Endodermal cell (in vitro differentiated cells): ENCODE results near the gene ASAP2. TPM values are rescaled to one million over a fixed set of nuclear protein-coding genes. Genes with fewer than 3 reads are reported as not detected.

Experiments used
- DNase-seq: peaks from one replicate; pipeline ENCODE4 v3.0.0-alpha.2; 2017
- H3K27ac ChIP-seq: 2 replicates; pipeline ENCODE4 v1.5.1; 2013; ENCODE audit warnings: mild to moderate bottlenecking, low read depth, low read length, moderate library complexity
- H3K27me3 ChIP-seq: 2 replicates; pipeline ENCODE4 v1.6.1; 2013; ENCODE audit warnings: mild to moderate bottlenecking, low read length, moderate library complexity; ENCODE audit not compliant: insufficient read depth, control insufficient read depth, poor library complexity, severe bottlenecking
- H3K36me3 ChIP-seq: 2 replicates; pipeline ENCODE4 v1.7.0; 2013; ENCODE audit warnings: mild to moderate bottlenecking, low read length, moderate library complexity; ENCODE audit not compliant: control insufficient read depth, insufficient read depth
- H3K4me1 ChIP-seq: one replicate; pipeline ENCODE4 v1.7.0; 2013; ENCODE audit warnings: low read length; ENCODE audit not compliant: control insufficient read depth, insufficient read depth
- H3K4me3 ChIP-seq: 2 replicates; pipeline ENCODE4 v1.5.1; 2013; ENCODE audit warnings: mild to moderate bottlenecking, low read length, moderate library complexity
- H3K9ac ChIP-seq: 2 replicates; pipeline ENCODE4 v1.6.1; 2013; ENCODE audit warnings: mild to moderate bottlenecking, low read length, moderate library complexity; ENCODE audit not compliant: poor library complexity, severe bottlenecking; ENCODE audit errors: extremely low read depth
- H3K9me3 ChIP-seq: 2 replicates; pipeline ENCODE4 v1.6.1; 2013; ENCODE audit warnings: mild to moderate bottlenecking, low read length, moderate library complexity; ENCODE audit not compliant: control insufficient read depth
- H3K27ac Mint-ChIP-seq: 2 replicates; pipeline ENCODE4 v1.8.0; 2020; ENCODE audit warnings: mixed read lengths
- H3K27me3 Mint-ChIP-seq: 2 replicates; pipeline ENCODE4 v1.8.0; 2021; ENCODE audit warnings: mild to moderate bottlenecking, mixed read lengths; ENCODE audit not compliant: insufficient read depth
- H3K36me3 Mint-ChIP-seq: 2 replicates; pipeline ENCODE4 v1.8.0; 2020; ENCODE audit warnings: low read depth, mixed read lengths
- H3K4me1 Mint-ChIP-seq: 2 replicates; pipeline ENCODE4 v1.8.0; 2020; ENCODE audit warnings: mixed read lengths
- H3K4me3 Mint-ChIP-seq: 2 replicates; pipeline ENCODE4 v1.8.0; 2020; ENCODE audit warnings: mild to moderate bottlenecking, moderate library complexity, mixed read lengths
- H3K9me3 Mint-ChIP-seq: 2 replicates; pipeline ENCODE4 v1.8.0; 2020; ENCODE audit warnings: mild to moderate bottlenecking, mixed read lengths
- WGBS, 2 experiments: methylation state at CpG; one replicate each; pipeline versions ENCODE4 v1.1.5 to v1.1.7; 2013; ENCODE audit warnings: missing lambda C conversion rate in 2 of 2, mixed read lengths in 1 of 2; ENCODE audit not compliant: insufficient coverage in 1 of 2, insufficient read length in 1 of 2; 5-methylcytosine and 5-hydroxymethylcytosine counted together
- total RNA-seq, 2 donors: library from RNA; stranded (reverse); fragmentation: NEBNext Ultra II Directional in 1 of 2; extraction: Animal tissue kit (Norgen Biotek cat#: 25700) in 1 of 2; gene quantifications; 2 replicates in 1 of 2; 3 replicates in 1 of 2; pipeline ENCODE4 v1.2.1, GENCODE V29; 2021
- TF ChIP-seq, protein P1 (sequence below): fragments of 200-600 bp; sonication (generic); conservative IDR thresholded peaks from 2 replicates; pipeline ENCODE4 v1.5.0; 2021; ENCODE audit warnings: antibody characterized with exemption, mild to moderate bottlenecking

ASAP2 gene
- total RNA-seq, 2 donors from 2014 or later: 11.8 to 20.4 TPM

DNA sequence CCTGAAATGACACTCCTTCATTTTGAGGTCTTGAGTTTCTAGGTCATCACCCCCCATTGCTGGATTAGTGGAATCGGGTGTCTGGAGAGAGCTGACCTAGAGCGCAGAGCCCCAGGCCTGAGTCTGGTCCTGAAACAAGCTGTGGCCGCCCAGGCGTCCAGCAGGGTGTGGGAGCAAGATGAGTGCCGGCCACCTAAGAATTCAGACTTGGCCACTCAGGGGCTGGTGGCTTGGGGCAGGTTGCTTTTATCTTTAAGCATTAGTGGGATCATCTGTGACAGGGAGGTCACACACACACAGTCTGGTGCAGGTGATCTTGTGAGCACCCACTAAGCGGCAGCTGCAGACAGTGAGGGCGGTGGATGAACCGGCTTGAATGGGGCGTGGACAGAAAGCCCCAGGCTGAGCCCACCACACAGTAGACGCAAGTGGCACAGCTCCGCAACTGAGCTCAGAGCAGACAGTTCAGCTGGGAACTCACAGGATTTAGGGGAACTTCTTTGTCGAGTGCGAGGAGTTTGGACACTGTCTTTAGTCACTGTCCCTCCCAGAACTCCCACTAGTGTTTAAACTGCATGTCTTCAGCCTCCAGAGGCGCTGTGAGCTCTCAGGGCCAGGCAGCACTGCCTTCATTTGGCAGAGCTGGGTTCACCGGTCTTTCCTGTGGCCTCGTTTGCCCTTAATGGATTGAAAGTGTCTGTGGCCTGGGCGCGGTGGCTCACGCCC is 195.2 kb downstream of the ASAP2 start:
- WGBS, 2 experiments: 92 to 93% methylated on average over 12 to 19 of the region's 19 CpGs
- H3K27me3 Mint-ChIP-seq: no peaks in the 10 kb centered on the region
- H3K27ac ChIP-seq: no peak overlapping the region

DNA sequence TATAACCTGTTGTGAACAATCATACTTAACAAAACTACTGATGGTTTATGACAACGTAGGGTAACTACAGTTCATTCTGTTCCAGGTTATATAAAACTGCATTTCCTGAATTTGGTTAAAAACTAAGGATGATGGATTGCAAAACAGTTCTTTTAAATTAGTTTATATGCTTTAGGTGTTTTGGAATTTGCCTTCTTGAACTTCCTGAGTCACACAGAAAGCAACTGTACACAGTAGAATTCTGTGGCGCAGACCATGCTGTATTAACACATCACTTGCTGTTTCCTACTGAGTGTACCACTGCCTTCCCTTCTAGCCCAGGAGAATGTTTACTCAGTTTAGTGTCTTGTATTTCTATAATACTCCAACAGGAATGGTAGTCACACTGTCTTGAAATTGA is 197.3 kb downstream of the ASAP2 start:
- Mint-ChIP-seq H3K27me3 (no peaks in the 10 kb centered on the region), H3K4me1 (peaks cover 6% of the 10 kb centered on the region), H3K4me3 (no peak overlapping the region), H3K36me3 (no peaks in the 10 kb centered on the region), H3K27ac (no peak overlapping the region), H3K9me3 (no peaks in the 10 kb centered on the region)
- no peaks in the 10 kb centered on the region for H3K9me3 ChIP-seq
- no peak overlapping the region for H3K9ac ChIP-seq
- DNase-seq: no peak
- no peak overlapping the region for H3K27ac ChIP-seq
- TF ChIP-seq, protein P1, sequence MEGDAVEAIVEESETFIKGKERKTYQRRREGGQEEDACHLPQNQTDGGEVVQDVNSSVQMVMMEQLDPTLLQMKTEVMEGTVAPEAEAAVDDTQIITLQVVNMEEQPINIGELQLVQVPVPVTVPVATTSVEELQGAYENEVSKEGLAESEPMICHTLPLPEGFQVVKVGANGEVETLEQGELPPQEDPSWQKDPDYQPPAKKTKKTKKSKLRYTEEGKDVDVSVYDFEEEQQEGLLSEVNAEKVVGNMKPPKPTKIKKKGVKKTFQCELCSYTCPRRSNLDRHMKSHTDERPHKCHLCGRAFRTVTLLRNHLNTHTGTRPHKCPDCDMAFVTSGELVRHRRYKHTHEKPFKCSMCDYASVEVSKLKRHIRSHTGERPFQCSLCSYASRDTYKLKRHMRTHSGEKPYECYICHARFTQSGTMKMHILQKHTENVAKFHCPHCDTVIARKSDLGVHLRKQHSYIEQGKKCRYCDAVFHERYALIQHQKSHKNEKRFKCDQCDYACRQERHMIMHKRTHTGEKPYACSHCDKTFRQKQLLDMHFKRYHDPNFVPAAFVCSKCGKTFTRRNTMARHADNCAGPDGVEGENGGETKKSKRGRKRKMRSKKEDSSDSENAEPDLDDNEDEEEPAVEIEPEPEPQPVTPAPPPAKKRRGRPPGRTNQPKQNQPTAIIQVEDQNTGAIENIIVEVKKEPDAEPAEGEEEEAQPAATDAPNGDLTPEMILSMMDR: no peak
- H3K4me1 ChIP-seq: no peaks in the 10 kb centered on the region
- 93 to 100% methylated on average over 1 to 2 of the region's 2 CpGs for WGBS, 2 experiments
- H3K36me3 ChIP-seq: peaks cover 9% of the 10 kb centered on the region
- H3K4me3 ChIP-seq: no peak overlapping the region
- H3K27me3 ChIP-seq: no peaks in the 10 kb centered on the region

More for the DNA sequence above, 195.2 kb downstream of the ASAP2 start:
- no peak overlapping the region for H3K4me3 ChIP-seq
- no peaks in the 10 kb centered on the region for H3K9me3 ChIP-seq
- DNase-seq: peak; percentile 51
- H3K9ac ChIP-seq: no peak overlapping the region
- no peaks in the 10 kb centered on the region for H3K4me1 ChIP-seq
- H3K36me3 ChIP-seq: peaks cover 5% of the 10 kb centered on the region
- no peaks in the 10 kb centered on the region for H3K9me3 Mint-ChIP-seq
- no peaks in the 10 kb centered on the region for H3K27me3 ChIP-seq
- H3K4me1 Mint-ChIP-seq: no peaks in the 10 kb centered on the region
- TF ChIP-seq, protein P1: peak; percentile 45
- no peaks in the 10 kb centered on the region for H3K36me3 Mint-ChIP-seq
- H3K27ac Mint-ChIP-seq: no peak overlapping the region
- H3K4me3 Mint-ChIP-seq: no peak overlapping the region

DNA sequence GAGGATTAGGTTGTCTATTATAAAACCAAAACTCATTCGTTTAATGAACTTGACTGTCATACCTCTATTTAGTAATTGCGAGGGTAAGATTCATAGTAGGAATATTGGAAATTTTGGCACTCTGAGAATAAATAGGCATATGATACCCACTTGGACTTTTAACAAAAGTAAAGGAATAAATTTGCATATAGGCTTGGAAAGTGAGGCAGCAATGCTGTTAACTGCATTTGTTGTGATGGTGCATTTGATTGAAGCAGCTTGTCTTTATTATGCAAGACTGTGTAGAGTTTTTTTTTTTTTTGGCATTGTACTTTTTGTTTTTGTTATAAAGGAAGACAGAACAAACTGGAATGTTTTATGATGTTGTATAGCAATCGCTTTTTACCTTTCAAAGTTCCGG is 197.8 kb downstream of the ASAP2 start:
- H3K4me1 Mint-ChIP-seq: peaks cover 6% of the 10 kb centered on the region
- peaks cover 9% of the 10 kb centered on the region for H3K36me3 ChIP-seq
- H3K9me3 ChIP-seq: no peaks in the 10 kb centered on the region
- H3K4me3 Mint-ChIP-seq: no peak overlapping the region
- no peak overlapping the region for H3K4me3 ChIP-seq
- TF ChIP-seq, protein P1: no peak
- no peaks in the 10 kb centered on the region for H3K36me3 Mint-ChIP-seq
- no peak for DNase-seq
- no peaks in the 10 kb centered on the region for H3K27me3 ChIP-seq
- WGBS, 2 experiments: 100% methylated on average over 3 to 4 of the region's 4 CpGs
- no peak overlapping the region for H3K27ac ChIP-seq
- no peak overlapping the region for H3K9ac ChIP-seq
- no peaks in the 10 kb centered on the region for H3K27me3 Mint-ChIP-seq
- no peak overlapping the region for H3K27ac Mint-ChIP-seq
- no peaks in the 10 kb centered on the region for H3K9me3 Mint-ChIP-seq
- no peaks in the 10 kb centered on the region for H3K4me1 ChIP-seq
